Panc1 (cell line): ENCODE measurements around the gene FAM216B.
"Not testable (repeated sequence)": the region's sequence is repeated elsewhere in the genome, so short reads cannot be mapped to it uniquely, and the experiment has no call there.

Experiments used
- CTCF ChIP-seq: fragments of 450-650 bp; IDR thresholded peaks from 2 replicates; pipeline ENCODE4 v1.5.1; 2017; ENCODE audit warnings: mild to moderate bottlenecking
- TCF7L2 ChIP-seq: IDR thresholded peaks from 2 replicates; pipeline ENCODE4 v1.6.1; 2011; ENCODE audit warnings: mild to moderate bottlenecking, low read depth, low read length, inconsistent platforms

DNA sequence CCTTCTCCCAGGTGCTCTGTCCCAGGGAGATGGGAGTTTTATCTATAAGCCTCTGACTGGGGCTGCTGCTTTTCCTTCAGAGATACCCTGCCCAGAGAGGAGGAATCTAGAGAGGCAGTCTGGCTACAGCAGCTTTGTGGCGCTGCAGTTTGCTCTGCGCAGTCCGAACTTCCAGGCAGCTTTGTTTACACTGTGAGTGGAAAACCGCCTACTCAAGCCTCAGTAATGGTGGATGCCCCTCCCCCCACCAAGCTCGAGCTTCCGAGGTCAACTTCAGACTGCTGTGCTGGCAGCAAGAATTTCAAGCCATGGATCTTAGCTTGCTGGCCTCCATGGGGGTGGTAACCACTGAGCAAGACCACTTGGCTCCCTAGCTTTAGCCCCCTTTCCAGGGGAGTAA, 4.8 kb upstream of the FAM216B start:
- not testable (repeated sequence) for TF ChIP-seq CTCF, TCF7L2
